NCI-H2107 treated with DMSO at 0.1 percent for 48 hours (cell line): Measurements from ENCODE around the gene PCID2.

Source experiments
- DNase-seq: peaks from one replicate; lab custom pipeline; 2025; ENCODE audit not compliant: unreplicated experiment; lab: John Stamatoyannopoulos, UW

The PCID2 gene

GRCh38 chr13:113129921-113130750 lies 78.3 kb downstream of the PCID2 start:
- no peak for DNase-seq

GRCh38 chr13:113129480-113129879 lies 79.0 kb downstream of the PCID2 start:
- no peak for DNase-seq
